Keratinocyte (primary cell): ENCODE measurements around the gene LEKR1. TPM values are rescaled to one million over a fixed set of nuclear protein-coding genes. Genes with fewer than 3 reads are reported as not detected.

ENCODE experiments used
- DNase-seq: peaks from one replicate; pipeline ENCODE4 v3.0.0-alpha.2; 2011; ENCODE audit warnings: low read depth, missing footprints, low spot score
- FAIRE-seq: peaks from 2 replicates; lab custom pipeline; 2011; peaks lifted over from hg19 to GRCh38; lab: Jason Lieb, UNC
- H2AFZ ChIP-seq: 2 replicates; pipeline ENCODE4 v1.6.0; 2012; ENCODE audit warnings: low read length, control low read depth, inconsistent platforms; ENCODE audit not compliant: control insufficient read depth
- H3K27ac ChIP-seq: 2 replicates; pipeline ENCODE4 v1.5.1; 2011; ENCODE audit warnings: low read length; ENCODE audit not compliant: control insufficient read depth, insufficient read depth
- H3K27me3 ChIP-seq: 3 replicates; pipeline ENCODE4 v1.6.0; 2011; ENCODE audit warnings: low read length; ENCODE audit not compliant: control insufficient read depth, insufficient read depth; ENCODE audit errors: extremely low read depth
- H3K36me3 ChIP-seq, 2 experiments: 2 replicates in 1 of 2; 3 replicates in 1 of 2; pipeline ENCODE4 v1.5.1; 2011; ENCODE audit warnings: low read length in 2 of 2, mild to moderate bottlenecking in 1 of 2; ENCODE audit not compliant: control insufficient read depth in 2 of 2, insufficient read depth in 2 of 2; ENCODE audit errors: extremely low read depth in 1 of 2
- H3K4me1 ChIP-seq: 3 replicates; pipeline ENCODE4 v1.5.1; 2011; ENCODE audit warnings: low read length; ENCODE audit not compliant: control insufficient read depth, insufficient read depth; ENCODE audit errors: extremely low read depth
- H3K4me2 ChIP-seq: 3 replicates; pipeline ENCODE4 v1.6.0; 2011; ENCODE audit warnings: low read depth, low read length; ENCODE audit not compliant: control insufficient read depth, insufficient read depth; ENCODE audit errors: extremely low read depth
- H3K4me3 ChIP-seq, 3 experiments: fragments of 200-600 bp in 1 of 3; sonication (generic) in 1 of 3; 2 replicates in 2 of 3; 3 replicates in 1 of 3; pipeline ENCODE4 v1.5.1; 2011 to 2016; ENCODE audit warnings: low read length in 3 of 3, mild to moderate bottlenecking in 3 of 3, control low read depth in 2 of 3, inconsistent platforms in 1 of 3, low read depth in 1 of 3, mixed read lengths in 1 of 3, mixed run types in 1 of 3, moderate library complexity in 1 of 3; ENCODE audit not compliant: control insufficient read depth in 2 of 3, insufficient read depth in 2 of 3; ENCODE audit errors: extremely low read depth in 1 of 3
- H3K79me2 ChIP-seq: 2 replicates; pipeline ENCODE4 v1.6.0; 2012; ENCODE audit warnings: low read length; ENCODE audit not compliant: control insufficient read depth, insufficient read depth
- H3K9ac ChIP-seq: 3 replicates; pipeline ENCODE4 v1.6.0; 2011; ENCODE audit warnings: low read length; ENCODE audit not compliant: control insufficient read depth, insufficient read depth; ENCODE audit errors: extremely low read depth
- H3K9me1 ChIP-seq: 3 replicates; pipeline ENCODE4 v1.6.0; 2011; ENCODE audit warnings: low read length; ENCODE audit not compliant: control insufficient read depth, insufficient read depth; ENCODE audit errors: extremely low read depth
- H3K9me3 ChIP-seq: 2 replicates; pipeline ENCODE4 v1.5.1; 2012; ENCODE audit warnings: low read depth, low read length; ENCODE audit not compliant: control insufficient read depth
- H4K20me1 ChIP-seq: 3 replicates; pipeline ENCODE4 v1.6.0; 2011; ENCODE audit warnings: low read length; ENCODE audit not compliant: control insufficient read depth, insufficient read depth; ENCODE audit errors: extremely low read depth
- EZH2 ChIP-seq: IDR thresholded peaks from one replicate; pipeline ENCODE4 v1.6.1; 2012; ENCODE audit warnings: inconsistent platforms, mild to moderate bottlenecking, low read length, moderate library complexity
- dilution Hi-C: fragments of 300-500 bp; cut with MboI; formaldehyde crosslinking; loops from one replicate; pipeline ENCODE4 v1.7.0; 2020; ENCODE audit warnings: low sequenced_read_pairs; ENCODE audit not compliant: extremely low pct_ligation_motif_present
- polyA plus RNA-seq, 5 experiments: library from polyadenylated mRNA; depleted of rRNA in 3 of 5; stranded (reverse) in 3 of 5; stranded (forward) in 1 of 5; unstranded in 1 of 5; fragments of >200 nt; gene quantifications; 1 replicate in 1 of 5; 2 replicates in 3 of 5; 3 replicates in 1 of 5; pipeline versions ENCODE4 v1.2.1 to v1.2.3, GENCODE V29; 2011 to 2012; ENCODE audit warnings: missing spikeins in 2 of 5, low read depth in 1 of 5, low replicate concordance in 1 of 5
- TF ChIP-seq, protein P1 (sequence below), 3 experiments: IDR thresholded peaks in 1 of 3; conservative IDR thresholded peaks in 1 of 3; optimal IDR thresholded peaks in 1 of 3; 2 replicates in 2 of 3; 3 replicates in 1 of 3; pipeline versions ENCODE3 to v1.5.1; 2011; ENCODE audit warnings: low read length in 3 of 3, mild to moderate bottlenecking in 3 of 3, moderate library complexity in 2 of 3, control low read depth in 1 of 3, inconsistent platforms in 1 of 3; ENCODE audit not compliant: insufficient read depth in 2 of 3; ENCODE audit errors: extremely low read depth in 1 of 3

The LEKR1 gene
- polyA plus RNA-seq, 1 donor (not counting 4 experiments of a cell fraction or from before 2014, with no cell fraction given), result 0.63 TPM

DNA sequence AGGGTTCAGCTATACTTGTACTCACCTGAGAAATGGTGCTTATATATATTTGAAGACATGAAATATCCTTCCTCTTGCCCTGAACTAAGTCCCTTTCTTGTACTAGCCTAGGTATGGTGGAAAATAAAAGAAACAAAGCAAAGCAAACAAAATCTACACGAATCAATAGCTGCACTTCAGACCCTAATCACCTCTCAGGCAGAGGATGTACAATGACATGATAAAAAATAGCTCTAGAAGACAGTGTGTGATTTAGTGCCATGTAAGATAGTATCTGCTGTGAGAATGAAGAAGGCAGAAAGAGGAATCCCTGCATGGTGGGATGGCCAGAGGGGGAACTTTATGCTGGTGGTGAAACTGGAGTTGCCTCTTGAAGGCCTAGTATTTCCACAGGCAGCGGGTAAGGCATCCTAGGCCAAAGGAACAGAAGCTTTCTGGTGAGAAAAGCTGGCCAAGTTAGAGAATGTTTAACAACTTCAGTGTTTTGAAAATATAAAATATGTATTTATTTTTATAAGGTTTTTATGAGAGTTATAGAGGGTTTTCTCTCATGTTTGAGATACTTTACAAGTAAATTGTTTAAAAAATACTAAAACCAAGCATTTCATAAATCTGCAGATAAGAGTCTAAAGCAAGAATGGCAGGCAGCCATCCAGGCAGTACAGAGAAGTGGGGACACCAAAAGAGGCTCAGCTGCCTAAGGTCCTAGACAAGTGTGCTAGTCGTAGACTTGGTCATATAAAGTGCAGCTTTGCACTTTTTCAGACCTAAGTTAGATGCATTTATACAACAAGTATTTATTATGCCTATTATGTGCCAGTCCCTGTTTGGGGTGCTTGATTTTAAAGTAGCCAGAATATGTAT, 14.9 kb downstream of the LEKR1 start:
- no peaks in the 10 kb centered on the region for H3K9me1 ChIP-seq
- DNase-seq (no peak), FAIRE-seq (no peak)
- H3K36me3 ChIP-seq, result no peaks in the 10 kb centered on the region
- H3K9me3 ChIP-seq, result no peaks in the 10 kb centered on the region
- TF ChIP-seq EZH2, result no peak
- TF ChIP-seq, protein P1, sequence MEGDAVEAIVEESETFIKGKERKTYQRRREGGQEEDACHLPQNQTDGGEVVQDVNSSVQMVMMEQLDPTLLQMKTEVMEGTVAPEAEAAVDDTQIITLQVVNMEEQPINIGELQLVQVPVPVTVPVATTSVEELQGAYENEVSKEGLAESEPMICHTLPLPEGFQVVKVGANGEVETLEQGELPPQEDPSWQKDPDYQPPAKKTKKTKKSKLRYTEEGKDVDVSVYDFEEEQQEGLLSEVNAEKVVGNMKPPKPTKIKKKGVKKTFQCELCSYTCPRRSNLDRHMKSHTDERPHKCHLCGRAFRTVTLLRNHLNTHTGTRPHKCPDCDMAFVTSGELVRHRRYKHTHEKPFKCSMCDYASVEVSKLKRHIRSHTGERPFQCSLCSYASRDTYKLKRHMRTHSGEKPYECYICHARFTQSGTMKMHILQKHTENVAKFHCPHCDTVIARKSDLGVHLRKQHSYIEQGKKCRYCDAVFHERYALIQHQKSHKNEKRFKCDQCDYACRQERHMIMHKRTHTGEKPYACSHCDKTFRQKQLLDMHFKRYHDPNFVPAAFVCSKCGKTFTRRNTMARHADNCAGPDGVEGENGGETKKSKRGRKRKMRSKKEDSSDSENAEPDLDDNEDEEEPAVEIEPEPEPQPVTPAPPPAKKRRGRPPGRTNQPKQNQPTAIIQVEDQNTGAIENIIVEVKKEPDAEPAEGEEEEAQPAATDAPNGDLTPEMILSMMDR (optimal IDR thresholded peaks at IDR 0.05 in 1 of 3, IDR thresholded peaks at IDR 0.05 in 1 of 3, conservative IDR thresholded peaks at IDR 0.05 in 1 of 3; ENCODE audit: extremely low read depth in 1 of 3, insufficient read depth in 2 of 3, low read length in 3 of 3), result no peak
- no peaks in the 10 kb centered on the region for H4K20me1 ChIP-seq
- H3K27ac ChIP-seq, result no peak overlapping the region
- no peak overlapping the region for H3K4me3 ChIP-seq
- peaks cover 4% of the 10 kb centered on the region for H3K4me1 ChIP-seq
- H3K79me2 ChIP-seq, result no peaks in the 10 kb centered on the region
- no peaks in the 10 kb centered on the region for H3K27me3 ChIP-seq
- H3K4me2 ChIP-seq, result no peak overlapping the region
- H3K9ac ChIP-seq, result no peak overlapping the region
- no peak overlapping the region for H2AFZ ChIP-seq
- dilution Hi-C loops, result no loop called here

DNA sequence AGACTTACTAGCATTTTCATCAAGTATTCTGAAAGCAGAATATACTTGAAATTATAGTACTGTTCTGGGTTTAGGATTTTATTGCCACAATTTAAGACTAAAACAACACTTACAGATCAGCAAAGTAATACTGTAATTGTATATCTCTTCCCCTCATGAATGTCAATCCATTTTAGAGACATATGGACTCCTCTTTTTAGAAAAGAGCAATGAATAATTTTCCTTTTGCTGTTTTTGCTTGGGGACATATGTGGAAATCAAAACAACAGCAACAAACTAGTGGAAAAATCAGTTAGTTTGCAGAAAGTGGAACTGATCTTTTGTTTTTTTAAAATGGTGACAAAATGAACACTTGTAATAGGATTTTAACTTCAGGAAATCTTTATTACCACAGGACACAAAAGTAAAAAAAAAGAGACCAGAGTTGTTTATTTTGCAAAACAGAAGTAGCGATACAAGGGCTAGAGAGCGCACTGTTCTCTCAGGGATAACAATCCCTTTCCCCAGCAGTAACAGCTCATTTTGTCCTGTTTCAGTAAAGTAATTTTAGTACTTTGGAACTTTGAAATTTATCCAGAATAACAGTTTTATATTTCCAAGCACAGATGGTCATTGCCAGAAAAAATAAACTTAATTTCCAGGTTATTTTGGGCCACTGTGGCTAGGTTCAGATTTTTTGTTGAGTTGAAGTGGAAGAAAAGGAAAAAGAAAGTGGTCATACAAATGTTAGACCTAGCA, 17.1 kb downstream of the LEKR1 start:
- Histone ChIP-seq H3K79me2 (no peaks in the 10 kb centered on the region), H2AFZ (peak overlapping the region; percentile 9)
- FAIRE-seq, result no peak

More for the DNA sequence above, 17.1 kb downstream of the LEKR1 start:
- no peaks in the 10 kb centered on the region for H3K27me3 ChIP-seq
- H3K9ac ChIP-seq, result no peak overlapping the region
- H3K36me3 ChIP-seq, result no peaks in the 10 kb centered on the region
- no peaks in the 10 kb centered on the region for H4K20me1 ChIP-seq
- dilution Hi-C loops, result no loop called here
- no peak overlapping the region for H3K4me3 ChIP-seq
- TF ChIP-seq, protein P1 (optimal IDR thresholded peaks at IDR 0.05 in 1 of 3, IDR thresholded peaks at IDR 0.05 in 1 of 3, conservative IDR thresholded peaks at IDR 0.05 in 1 of 3; ENCODE audit: extremely low read depth in 1 of 3, insufficient read depth in 2 of 3, low read length in 3 of 3), result no peak
- TF ChIP-seq EZH2, result no peak
- no peaks in the 10 kb centered on the region for H3K9me1 ChIP-seq
- H3K9me3 ChIP-seq, result no peaks in the 10 kb centered on the region
- no peak overlapping the region for H3K4me2 ChIP-seq
- H3K27ac ChIP-seq, result no peak overlapping the region
- H3K4me1 ChIP-seq, result no peaks in the 10 kb centered on the region
- DNase-seq, result no peak
